GM12891 (cell line): ENCODE results near the gene GID4.

Experiments
- DNase-seq: peaks from one replicate; pipeline ENCODE4 v3.0.0; 2011; ENCODE audit warnings: low spot score; ENCODE audit not compliant: insufficient read length
- FAIRE-seq: peaks from 2 replicates; lab custom pipeline; 2011; peaks lifted over from hg19 to GRCh38; lab: Jason Lieb, UNC
- PAX5 ChIP-seq: IDR thresholded peaks from 2 replicates; pipeline ENCODE4 v1.6.1; 2011; ENCODE audit warnings: low read length, moderate library complexity, mild to moderate bottlenecking; ENCODE audit not compliant: insufficient read depth, severe bottlenecking
- POLR2A ChIP-seq: IDR thresholded peaks from 2 replicates; pipeline ENCODE4 v1.6.1; 2011; ENCODE audit warnings: low read depth, low read length, control low read depth
- POLR2AphosphoS5 ChIP-seq: IDR thresholded peaks from 2 replicates; pipeline ENCODE4 v1.6.1; 2011; ENCODE audit warnings: low read depth, low read length, control low read depth
- POU2F2 ChIP-seq: IDR thresholded peaks from 2 replicates; pipeline ENCODE4 v1.6.1; 2011; ENCODE audit warnings: low read depth, mild to moderate bottlenecking, control low read depth, low read length, moderate library complexity
- SPI1 ChIP-seq: IDR thresholded peaks from 2 replicates; pipeline ENCODE4 v1.6.1; 2011; ENCODE audit warnings: low read depth, low read length, control low read depth
- TAF1 ChIP-seq: IDR thresholded peaks from 2 replicates; pipeline ENCODE4 v1.6.1; 2011; ENCODE audit warnings: low read depth, low read length, control low read depth

GID4 gene

DNA sequence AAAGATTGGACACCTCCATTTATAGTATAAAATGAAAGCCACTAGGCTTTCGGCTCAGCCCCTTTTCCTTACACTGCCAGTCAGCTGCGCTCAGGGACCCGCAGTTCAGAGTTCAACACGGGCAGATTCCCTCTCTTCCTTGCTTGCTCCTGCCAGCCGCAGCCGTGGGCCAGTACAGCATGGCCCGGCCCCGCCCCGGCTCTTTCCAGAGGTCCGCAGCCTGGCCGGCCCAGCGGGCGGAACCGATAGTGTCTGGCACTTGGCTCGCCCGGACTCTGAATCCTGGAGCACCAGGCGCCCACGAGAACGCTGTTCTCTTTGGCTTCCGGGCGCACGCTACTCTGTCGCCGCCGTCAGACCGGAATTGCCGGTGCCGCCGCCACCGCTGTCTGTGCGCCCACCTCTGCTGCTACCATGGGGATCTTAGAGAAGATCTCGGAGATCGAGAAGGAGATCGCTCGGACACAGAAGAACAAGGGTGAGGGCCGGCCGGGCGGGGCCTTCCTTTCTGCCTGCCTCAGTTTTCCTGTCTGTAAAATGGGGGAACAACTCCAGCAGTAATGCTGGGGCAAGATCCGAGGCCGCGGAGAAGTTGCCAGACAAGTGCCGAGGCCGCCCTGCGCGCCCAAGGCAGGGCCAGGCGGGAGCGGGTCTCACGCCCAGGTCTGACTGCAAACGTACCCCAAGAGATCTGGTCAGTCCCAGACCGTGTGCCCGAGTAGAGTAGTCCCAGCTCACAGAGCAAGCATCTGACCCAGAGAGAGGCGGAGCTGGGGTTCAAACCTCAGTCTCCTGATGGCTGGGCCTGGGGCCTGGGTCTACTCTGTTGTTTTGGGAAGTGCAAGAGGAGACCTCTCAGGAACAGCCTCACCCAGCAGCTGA, 48.6 kb downstream of the GID4 start, which contains the start of gene DRG2:
TSS of gene DRG2 (plus strand) at position 339 of the 882 bp plus-strand sequence. CDS start at position 415, 76 bp downstream.
- DNase-seq (peak; percentile 94), FAIRE-seq (peak; percentile 94)
- peak; percentile 82 for TF ChIP-seq POLR2AphosphoS5
- peak; percentile 69 for TF ChIP-seq PAX5
- TF ChIP-seq POU2F2 = no peak; the same call in none of the 2 replicates
- TF ChIP-seq POLR2A = peak; percentile 83
- peak; percentile 85 for TF ChIP-seq TAF1
- TF ChIP-seq SPI1 = no peak

DNA sequence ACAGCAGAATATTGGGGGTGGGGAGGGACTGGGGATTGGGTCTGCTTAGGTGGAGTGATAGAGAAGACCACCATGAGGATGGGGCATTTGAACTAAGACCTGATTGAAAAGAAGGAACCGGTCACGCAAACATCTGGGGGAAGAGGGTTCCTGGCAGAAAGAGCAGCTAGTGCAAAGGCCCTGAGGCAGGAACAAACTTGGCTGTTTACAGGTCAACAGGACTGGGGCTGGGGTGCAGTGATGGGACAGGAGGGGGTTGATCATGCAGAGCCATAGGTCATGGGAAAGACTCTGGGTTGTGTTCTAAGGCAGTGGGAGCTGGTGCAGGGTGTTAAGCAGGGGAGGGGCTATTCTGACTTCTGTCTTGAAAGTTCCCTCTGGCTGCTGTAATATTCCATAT, 50.4 kb downstream of the GID4 start:
- TF ChIP-seq POU2F2 (no peak), SPI1 (no peak), TAF1 (no peak), POLR2A (no peak), POLR2AphosphoS5 (no peak), PAX5 (no peak)
- DNase-seq = no peak
- FAIRE-seq = no peak

DNA sequence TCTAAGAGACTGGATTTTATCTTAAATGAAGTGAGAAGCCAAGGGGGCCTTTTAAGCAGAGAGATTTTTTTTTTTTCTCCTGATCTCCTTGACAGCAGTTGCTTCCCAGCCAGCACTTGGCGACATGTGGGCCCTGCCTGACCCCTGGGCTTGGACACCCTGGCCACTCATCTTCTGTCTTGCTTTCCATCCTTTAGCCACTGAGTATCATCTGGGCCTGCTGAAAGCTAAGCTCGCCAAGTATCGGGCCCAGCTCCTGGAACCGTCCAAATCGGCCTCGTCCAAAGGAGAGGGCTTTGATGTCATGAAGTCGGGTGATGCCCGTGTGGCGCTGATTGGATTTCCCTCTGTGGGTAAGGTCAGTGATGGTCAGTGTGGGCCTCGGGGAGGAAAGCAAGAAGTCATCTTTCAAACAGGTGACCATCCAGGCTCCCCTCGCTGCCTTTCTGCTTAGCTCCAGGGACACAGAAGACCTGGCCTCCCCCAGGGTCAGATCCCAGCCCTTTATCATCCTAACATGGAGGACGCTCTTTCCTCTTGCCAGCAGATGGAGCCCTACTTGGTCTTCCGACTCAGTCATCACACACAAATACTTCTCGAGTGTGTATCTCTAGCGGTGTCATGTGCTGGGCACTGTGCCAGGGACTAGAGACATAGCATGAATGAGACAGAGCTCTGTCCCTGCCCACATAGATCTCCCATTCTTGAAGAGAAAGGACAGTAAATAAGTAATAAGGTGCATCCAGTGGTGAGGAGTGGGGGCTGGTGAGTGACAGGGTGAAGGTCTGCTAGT, 54.6 kb downstream of the GID4 start:
- TF ChIP-seq SPI1 (no peak), POLR2AphosphoS5 (no peak), POLR2A (no peak)
- no peak for FAIRE-seq
- no peak for DNase-seq

DNA sequence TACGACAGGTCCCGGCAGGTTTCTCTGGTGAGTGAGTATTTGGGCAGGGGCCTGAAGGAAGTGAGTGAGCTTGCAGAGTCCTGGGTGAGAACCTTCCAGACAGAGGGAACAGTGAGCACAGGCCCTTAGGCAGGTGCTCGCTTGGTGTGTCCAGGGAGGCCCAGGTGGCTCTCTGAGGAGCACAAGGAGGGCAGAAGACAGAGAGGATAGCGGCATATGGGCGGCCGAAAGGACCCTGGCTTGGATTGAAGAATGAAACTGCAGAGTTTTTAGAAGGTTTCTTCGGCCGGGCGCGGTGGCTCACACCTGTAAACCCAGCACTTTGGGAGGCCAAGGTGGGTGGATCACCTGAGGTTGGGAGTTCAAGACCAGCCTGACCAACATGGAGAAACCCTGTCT, 55.2 kb downstream of the GID4 start:
- no peak for TF ChIP-seq POLR2A
- no peak for TF ChIP-seq SPI1
- no peak for TF ChIP-seq TAF1
- no peak for FAIRE-seq

DNA sequence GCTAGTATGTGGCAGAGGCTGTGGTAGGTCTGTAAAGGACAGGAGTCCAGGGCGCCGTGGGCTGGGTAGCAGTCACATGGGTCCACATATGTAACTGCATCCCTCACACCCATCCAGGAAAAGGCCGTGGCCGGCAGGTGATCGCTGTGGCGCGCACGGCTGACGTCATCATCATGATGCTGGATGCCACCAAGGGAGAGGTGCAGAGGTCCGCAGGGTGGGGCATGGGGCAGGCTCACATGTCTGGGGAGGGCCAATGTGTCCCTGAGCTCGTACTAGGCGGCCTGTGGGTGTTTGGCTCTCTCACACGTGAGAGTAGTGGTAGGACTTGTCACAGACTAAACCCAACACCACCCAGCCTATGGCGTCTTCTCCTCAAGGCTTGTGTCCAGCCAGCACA, 60.3 kb downstream of the GID4 start:
- DNase-seq (no peak), FAIRE-seq (no peak)
- TF ChIP-seq POU2F2 = no peak
- no peak for TF ChIP-seq TAF1
- TF ChIP-seq SPI1 = no peak
- no peak for TF ChIP-seq POLR2A
- TF ChIP-seq PAX5 = no peak
- TF ChIP-seq POLR2AphosphoS5 = no peak

More for the DNA sequence above, 55.2 kb downstream of the GID4 start:
- DNase-seq = no peak

DNA sequence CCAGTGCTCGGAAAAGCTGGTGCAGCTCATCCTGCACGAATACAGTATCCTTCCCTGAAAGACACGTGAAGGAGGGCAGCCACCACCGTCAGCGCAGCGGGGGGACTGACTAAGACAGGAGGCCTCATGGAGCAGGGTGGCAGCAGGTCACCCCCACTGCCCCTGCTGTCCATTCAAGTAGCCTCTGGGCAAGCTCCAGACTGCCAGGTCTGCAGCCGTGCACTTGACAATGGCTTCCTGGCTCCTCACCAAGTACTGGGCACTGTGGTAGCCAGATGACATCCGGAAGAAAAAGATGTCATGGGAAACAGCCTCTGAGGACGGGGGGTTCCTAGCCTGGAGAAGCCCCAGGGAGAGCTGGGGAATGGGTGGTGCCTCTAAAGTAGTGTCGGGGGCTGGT, 61.4 kb downstream of the GID4 start:
- TF ChIP-seq PAX5 (no peak), POU2F2 (no peak), SPI1 (no peak), POLR2A (no peak), TAF1 (no peak), POLR2AphosphoS5 (no peak)
- FAIRE-seq (no peak), DNase-seq (no peak)

DNA sequence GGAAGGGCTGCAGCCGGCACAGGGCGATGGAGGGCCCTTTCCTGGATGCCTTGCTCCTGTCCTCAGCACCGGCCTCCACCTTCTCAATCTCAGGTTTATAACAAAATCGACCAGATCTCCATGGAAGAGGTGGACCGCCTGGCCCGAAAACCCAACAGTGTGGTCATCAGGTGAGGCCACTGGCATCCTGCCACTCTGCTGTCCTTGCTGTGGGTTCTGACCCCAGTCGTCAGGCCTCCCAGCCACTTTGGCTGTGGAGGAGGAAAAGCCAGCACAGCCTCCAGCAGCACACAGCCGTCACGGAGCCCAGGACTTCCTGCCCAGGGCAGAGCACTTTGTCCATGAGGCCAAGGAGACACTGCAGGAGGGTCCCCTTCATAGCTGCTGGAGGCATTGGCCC, 62.6 kb downstream of the GID4 start:
- FAIRE-seq (no peak), DNase-seq (no peak)
- TF ChIP-seq PAX5 (no peak), POU2F2 (no peak), POLR2A (no peak), SPI1 (no peak), POLR2AphosphoS5 (no peak), TAF1 (no peak)

DNA sequence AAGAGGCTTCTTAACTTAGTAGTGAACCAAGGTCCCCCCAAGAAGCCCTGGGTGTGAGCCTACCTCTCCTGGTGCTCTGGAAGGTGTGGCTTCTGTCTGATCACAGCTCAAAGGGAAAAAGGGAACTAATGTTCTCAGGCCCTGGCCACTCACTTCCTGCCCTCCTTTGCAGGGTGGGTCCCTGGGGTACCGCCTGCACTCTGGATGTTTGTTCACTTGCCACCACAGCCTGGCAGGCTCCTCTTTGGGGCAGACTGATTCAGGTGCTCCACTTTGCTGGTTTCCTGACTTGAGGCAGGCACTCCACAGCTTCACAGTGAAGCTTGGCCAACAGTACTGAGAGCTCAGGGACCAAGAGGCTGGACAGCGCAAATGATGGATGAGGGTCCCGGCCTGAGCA, 63.4 kb downstream of the GID4 start:
- TF ChIP-seq SPI1 = no peak
- TF ChIP-seq POU2F2 = no peak
- no peak for TF ChIP-seq PAX5
- no peak for TF ChIP-seq TAF1
- no peak for TF ChIP-seq POLR2A
- no peak for TF ChIP-seq POLR2AphosphoS5
- DNase-seq (no peak), FAIRE-seq (no peak)

DNA sequence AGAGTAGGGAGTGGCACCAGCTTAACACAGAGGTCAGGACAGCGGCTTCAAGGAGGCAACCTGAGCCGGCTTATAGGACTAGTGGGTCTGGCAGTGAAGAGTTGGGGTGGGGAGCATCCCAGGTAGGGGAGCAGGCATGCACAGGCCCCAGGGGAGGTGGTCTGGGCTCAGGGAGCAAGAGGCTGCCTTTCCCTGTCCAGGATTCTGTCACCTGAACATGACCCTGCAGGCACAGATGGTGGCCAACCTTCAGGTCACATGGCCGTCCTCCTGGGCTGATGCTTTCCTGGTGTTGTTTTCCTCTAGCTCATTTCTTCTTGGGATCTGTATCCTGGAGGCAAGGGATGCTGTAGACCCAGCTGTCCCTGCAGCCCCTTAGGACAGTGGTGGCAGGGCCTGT, 65.8 kb downstream of the GID4 start:
- FAIRE-seq (no peak), DNase-seq (no peak)

More for the DNA sequence above, 65.8 kb downstream of the GID4 start:
- TF ChIP-seq POLR2AphosphoS5 (no peak), SPI1 (no peak), PAX5 (no peak), POU2F2 (no peak), POLR2A (no peak), TAF1 (no peak)
